HuH-7 (cell line): ENCODE measurements around the gene ADPRS.
A peak's percentile ranks its signal among the peaks of the same experiment; 100 is the strongest.

Experiments used
- DNase-seq: peaks from one replicate; pipeline ENCODE4 v3.0.0; 2011; ENCODE audit warnings: low spot score

The ADPRS gene

GRCh38 chr1:36088577-36089392, at the start of gene ADPRS:
TSS of gene ADPRS (plus strand) at chr1:36088892. CDS start at chr1:36088905, 13 bp downstream.
- peak; percentile 90 for DNase-seq

GRCh38 chr1:36040238-36040637, 48.5 kb upstream of the ADPRS start:
- DNase-seq, result no peak

- DNase-seq, result no peak
These were observed 36.9 kb upstream of the ADPRS start for GRCh38 chr1:36051821-36052220.

GRCh38 chr1:36053978-36054377, 34.7 kb upstream of the ADPRS start:
- no peak for DNase-seq

GRCh38 chr1:36055706-36056105, 33.0 kb upstream of the ADPRS start:
- no peak for DNase-seq

- DNase-seq, result no peak
These were observed 26.4 kb upstream of the ADPRS start for GRCh38 chr1:36062315-36062714.

GRCh38 chr1:36067871-36068270, 20.8 kb upstream of the ADPRS start:
- no peak for DNase-seq

GRCh38 chr1:36068866-36069265, 19.8 kb upstream of the ADPRS start:
- no peak for DNase-seq

- no peak for DNase-seq
These were observed 18.3 kb upstream of the ADPRS start for GRCh38 chr1:36070349-36070748.

GRCh38 chr1:36076979-36077573, 11.6 kb upstream of the ADPRS start:
- no peak for DNase-seq

GRCh38 chr1:36080236-36080635, 8.5 kb upstream of the ADPRS start:
- no peak for DNase-seq

GRCh38 chr1:36080801-36081200, 7.9 kb upstream of the ADPRS start:
- DNase-seq, result no peak

- no peak for DNase-seq
These were observed 6.7 kb upstream of the ADPRS start for GRCh38 chr1:36081926-36082485.

- no peak for DNase-seq
These were observed 5.5 kb upstream of the ADPRS start for GRCh38 chr1:36083219-36083618.

- DNase-seq, result no peak
These were observed 4.8 kb upstream of the ADPRS start, which contains the start of gene TEKT2 for GRCh38 chr1:36083635-36084496. TSS of gene TEKT2 (plus strand) at chr1:36084094. CDS start at chr1:36084922, 828 bp downstream.

GRCh38 chr1:36084497-36085115, 4.1 kb upstream of the ADPRS start:
- no peak for DNase-seq

GRCh38 chr1:36085126-36085525, 3.6 kb upstream of the ADPRS start:
- no peak for DNase-seq

GRCh38 chr1:36085686-36086526, 2.8 kb upstream of the ADPRS start:
- DNase-seq, result no peak

GRCh38 chr1:36086529-36087232, 2.0 kb upstream of the ADPRS start:
- DNase-seq, result no peak
